HEK293T (cell line): ENCODE results near the gene TMPRSS5.

Experiments used
- ELF4 ChIP-seq: fragments of 450-650 bp; IDR thresholded peaks from 2 replicates; pipeline ENCODE4 v1.6.1; 2017; ENCODE audit warnings: antibody characterized with exemption
- FOXM1 ChIP-seq: fragments of 450-650 bp; IDR thresholded peaks from 2 replicates; pipeline ENCODE4 v1.6.1; 2017; ENCODE audit warnings: mild to moderate bottlenecking, borderline replicate concordance
- L3MBTL2 ChIP-seq: fragments of 450-650 bp; conservative IDR thresholded peaks from 2 replicates; pipeline ENCODE4 v1.6.1; 2016; ENCODE audit warnings: mild to moderate bottlenecking
- LEF1 ChIP-seq: fragments of 450-650 bp; IDR thresholded peaks from 2 replicates; pipeline ENCODE4 v1.6.1; 2017; ENCODE audit warnings: mild to moderate bottlenecking, borderline replicate concordance
- SP1 ChIP-seq: fragments of 450-650 bp; IDR thresholded peaks from 2 replicates; pipeline ENCODE4 v1.6.1; 2017
- SUZ12 ChIP-seq: fragments of 450-650 bp; IDR thresholded peaks from 2 replicates; pipeline ENCODE4 v1.6.1; 2016; ENCODE audit warnings: mild to moderate bottlenecking

DNA sequence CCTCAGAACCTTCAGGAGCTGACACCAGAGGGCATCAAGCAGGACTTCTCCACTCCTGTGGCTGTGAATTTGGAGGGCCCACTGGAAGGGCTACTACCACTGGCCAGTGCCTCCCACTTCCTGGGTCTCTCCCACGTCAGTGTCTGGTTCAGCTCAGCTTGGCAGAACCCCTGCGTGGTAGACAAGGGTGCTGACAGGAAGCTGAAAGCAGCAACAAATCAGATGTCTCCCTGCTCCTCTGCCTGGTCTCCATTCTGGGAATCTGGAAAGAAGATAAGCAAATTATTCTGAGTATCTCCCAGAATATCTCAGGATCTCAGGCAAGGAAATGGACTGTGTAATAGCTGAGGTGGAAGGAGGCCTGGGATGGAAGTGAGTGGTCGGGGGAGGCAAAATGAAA is 61.5 kb downstream of the TMPRSS5 start:
- no peak for TF ChIP-seq L3MBTL2
- TF ChIP-seq SP1: no peak
- no peak for TF ChIP-seq FOXM1
- TF ChIP-seq ELF4: no peak
- TF ChIP-seq SUZ12: no peak
- TF ChIP-seq LEF1: no peak
